HG03378 (cell line): ENCODE measurements around the gene ZNF76.

Experiments
- ATAC-seq: cut with Tn5 transposase; IDR thresholded peaks from one replicate; pipeline ENCODE4 v1.9.1; 2021; ENCODE audit warnings: mild to moderate bottlenecking, moderate library complexity; ENCODE audit not compliant: unreplicated experiment

Gene ZNF76

DNA sequence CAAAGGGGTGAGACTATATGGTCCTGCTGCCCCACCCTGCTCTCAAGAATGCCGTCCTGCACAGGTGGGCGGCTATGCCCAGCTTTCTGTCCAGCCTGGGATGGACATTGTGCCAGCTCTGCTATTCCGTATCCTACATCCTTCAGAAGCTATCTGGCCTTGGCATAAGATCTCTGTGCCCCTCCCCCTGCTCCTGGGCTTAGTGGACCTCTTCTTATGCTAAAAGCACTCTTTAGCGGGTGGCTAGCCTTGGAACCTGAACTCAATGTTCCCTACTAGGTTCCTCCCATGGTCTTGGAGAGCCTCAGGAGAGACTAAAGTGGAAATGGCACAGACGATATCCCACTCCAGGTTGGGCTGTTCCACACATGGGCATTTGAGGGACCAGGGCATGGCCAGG, 23.3 kb upstream of the ZNF76 start:
- ATAC-seq = no peak

- no peak for ATAC-seq
These were observed 22.1 kb upstream of the ZNF76 start for GRCh38 chr6:35237476-35237875.

DNA sequence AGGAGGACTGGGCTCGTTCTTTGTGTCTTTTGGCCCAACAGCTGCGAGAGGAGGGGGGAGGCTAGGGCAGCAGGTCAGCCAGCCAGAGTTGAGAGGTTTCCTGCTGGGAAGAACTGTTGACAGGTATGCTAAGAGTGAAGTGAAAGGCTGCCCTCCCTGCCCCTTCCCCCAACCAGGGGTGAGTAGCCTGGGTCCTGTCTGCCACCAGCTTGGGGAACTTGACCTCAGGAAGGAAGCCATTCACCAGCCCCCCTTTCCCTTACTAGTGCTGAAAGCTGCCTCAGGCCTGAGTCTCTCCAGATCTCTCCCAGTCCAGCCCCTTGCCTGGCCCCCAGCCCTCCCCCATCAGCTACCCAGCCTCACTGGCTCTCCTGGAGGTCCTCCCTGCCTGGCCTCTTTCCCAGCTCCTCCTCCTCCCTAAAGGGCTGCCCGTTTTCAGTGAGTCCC, 20.7 kb upstream of the ZNF76 start:
- ATAC-seq = no peak

- ATAC-seq = no peak
These were observed 20.0 kb upstream of the ZNF76 start for GRCh38 chr6:35239581-35239980.

DNA sequence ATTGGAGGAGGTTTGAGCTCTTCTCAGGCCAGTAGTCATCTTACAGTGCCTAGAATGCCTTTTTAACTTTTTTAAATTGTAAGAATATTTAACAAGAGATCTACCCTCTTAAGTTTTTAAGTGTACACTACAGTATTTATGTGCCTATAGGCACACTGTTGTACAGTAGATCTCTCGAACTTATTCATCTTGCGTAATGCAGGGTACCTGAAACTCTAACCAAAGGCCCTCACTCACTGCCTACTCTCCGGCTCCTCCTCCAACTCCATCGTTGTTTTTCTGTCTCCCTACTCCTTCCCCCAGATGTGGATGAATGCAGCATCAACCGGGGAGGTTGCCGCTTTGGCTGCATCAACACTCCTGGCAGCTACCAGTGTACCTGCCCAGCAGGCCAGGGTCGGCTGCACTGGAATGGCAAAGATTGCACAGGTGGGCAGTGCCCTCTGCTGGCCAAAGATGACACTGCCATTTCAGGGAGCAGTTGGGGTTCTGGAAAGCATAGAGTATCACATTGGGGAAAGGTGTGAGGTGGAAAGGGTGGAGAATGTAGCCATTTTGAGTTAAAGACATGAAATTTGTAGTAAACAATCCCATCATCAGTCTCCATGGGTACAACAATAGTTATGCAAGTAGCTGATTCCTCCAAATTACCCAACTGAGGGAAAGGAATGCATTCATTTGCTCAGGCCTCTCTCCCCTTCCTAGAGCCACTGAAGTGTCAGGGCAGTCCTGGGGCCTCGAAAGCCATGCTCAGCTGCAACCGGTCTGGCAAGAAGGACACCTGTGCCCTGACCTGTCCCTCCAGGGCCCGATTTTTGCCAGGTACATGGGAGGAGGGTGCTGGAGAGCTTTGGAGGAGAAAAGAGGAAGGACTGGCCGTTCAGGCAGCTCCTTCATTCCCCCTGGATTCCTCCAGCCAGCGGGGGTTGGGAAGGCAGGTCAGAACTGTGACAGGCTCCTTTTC, 18.4 kb upstream of the ZNF76 start:
- no peak for ATAC-seq

GRCh38 chr6:35242486-35242885, 17.0 kb upstream of the ZNF76 start:
- ATAC-seq = no peak

GRCh38 chr6:35242906-35243305, 16.6 kb upstream of the ZNF76 start:
- ATAC-seq = no peak

DNA sequence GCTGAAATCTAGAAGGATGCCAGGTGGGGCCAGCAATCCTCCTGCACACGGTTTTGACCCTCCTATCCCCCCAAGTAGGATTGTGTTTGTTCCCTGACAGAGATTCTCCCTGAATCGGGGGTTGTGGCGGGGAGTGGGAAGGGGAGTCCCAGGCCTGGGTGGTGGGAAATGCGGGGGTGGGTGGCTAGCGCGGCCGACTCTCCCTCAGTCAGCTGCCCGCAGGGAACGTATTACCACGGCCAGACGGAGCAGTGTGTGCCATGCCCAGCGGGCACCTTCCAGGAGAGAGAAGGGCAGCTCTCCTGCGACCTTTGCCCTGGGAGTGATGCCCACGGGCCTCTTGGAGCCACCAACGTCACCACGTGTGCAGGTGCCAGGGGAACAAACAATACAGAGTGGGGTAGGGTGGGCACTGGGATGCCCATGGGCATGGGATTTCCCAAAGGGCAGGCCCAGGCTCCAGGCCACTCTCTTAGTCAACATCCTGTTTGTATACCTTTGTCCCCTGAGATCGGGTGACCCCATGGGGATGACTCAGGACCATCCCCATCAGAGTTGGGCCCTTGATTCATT, 16.1 kb upstream of the ZNF76 start:
- ATAC-seq = no peak

- no peak for ATAC-seq
These were observed 15.0 kb upstream of the ZNF76 start for GRCh38 chr6:35244551-35244950.

DNA sequence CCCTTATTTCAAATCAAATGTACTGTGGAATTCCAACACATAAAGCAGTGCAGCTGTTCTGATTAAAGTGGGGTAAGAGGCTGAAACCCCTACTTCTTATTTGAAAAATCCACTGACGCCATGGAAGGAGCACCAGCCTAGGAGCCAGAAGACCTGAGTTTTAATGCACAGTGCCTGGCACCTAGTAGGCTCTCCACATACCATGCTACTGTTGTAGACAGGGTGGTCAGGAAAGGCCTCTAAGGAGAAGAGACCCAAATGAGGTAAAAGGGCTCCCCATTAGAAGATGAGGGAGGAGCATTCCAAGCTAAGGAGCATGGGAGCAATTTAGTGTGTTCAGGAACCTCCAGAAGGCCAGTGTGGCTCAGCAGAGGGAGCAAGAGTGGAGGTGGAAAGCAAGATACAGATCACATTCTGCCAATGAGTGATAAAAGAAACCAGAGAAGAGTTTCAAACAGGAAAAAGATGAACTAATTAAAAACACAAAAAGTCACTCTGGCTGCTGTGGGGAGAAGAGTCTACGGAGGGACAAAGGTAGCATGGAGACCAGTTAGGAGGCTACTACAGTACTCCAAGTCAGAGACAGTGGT, 11.8 kb upstream of the ZNF76 start:
- ATAC-seq = no peak

- ATAC-seq = no peak
These were observed 11.2 kb upstream of the ZNF76 start for GRCh38 chr6:35248300-35248699.

- no peak for ATAC-seq
These were observed 10.6 kb upstream of the ZNF76 start for GRCh38 chr6:35248965-35249364.

DNA sequence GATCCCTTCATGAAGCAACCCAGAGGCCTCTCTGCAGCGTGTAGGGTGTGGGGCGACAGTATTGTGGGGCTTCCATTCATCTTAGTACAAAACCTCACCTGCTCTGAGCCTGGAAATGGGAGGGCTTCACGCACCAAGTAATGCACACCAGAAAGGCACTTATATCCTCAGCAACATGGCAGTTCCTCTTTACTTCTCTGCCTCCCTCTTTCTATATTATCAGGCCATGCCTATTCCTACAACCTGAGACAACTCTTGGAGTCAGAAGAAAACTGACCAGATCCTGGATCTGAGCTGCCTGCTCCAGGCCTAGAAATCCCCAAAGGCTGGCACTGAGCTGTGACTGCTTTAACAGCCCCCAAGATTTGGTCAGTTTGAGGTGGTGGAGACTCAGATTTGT, 7.6 kb upstream of the ZNF76 start:
- ATAC-seq = no peak

GRCh38 chr6:35253249-35253648, 6.3 kb upstream of the ZNF76 start:
- ATAC-seq = no peak

GRCh38 chr6:35258336-35258735, 1.2 kb upstream of the ZNF76 start:
- ATAC-seq = no peak

DNA sequence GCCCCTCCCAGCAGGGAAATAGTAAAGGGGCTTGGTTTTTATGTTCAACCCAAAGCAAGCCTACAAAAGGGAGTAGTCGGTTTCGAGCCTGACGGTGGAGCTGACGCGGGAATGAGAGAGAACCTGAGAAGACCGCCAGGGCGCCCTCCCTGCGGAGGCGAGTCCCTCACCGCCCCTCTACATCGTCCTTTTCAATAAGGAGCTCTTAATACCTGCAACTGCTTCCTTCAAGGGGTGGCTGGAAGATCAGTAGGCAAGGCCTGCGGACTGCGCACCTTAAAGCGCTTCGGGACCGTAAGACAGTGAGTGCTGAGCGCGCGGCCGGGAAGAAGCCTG, 709 bp upstream of the ZNF76 start:
- no peak for ATAC-seq

DNA sequence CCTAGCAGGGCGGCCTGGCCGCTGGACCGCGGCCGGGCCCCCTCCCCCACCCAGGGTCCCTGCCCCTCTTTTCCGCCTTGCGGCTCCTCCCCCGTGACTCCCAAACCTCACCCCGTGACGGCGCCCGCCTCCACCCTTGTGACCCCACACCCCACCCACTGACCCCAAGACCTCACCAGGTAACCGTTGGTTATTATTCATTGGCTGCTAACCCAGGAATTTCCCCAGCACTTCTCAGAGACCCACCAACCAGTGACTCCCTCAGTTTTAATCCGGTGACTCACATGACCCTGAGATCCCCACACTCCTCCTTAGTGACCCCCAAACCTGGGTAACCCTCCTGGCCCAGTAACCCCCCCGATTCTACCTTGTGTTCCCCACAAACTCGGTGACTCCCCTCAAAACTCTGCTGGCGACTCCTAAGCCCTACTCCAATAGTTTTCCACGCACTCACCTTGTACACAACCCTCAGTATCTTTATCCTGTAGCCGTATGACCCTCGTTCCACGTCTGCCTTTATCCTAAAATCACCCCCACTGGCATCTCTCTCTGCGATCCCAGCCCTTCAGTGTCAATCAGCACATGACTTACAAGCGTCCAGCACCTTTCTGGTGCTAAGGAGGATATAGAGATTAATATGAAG, 534 bp downstream of the ZNF76 start:
- ATAC-seq = peak; percentile 37

- ATAC-seq = no peak
These were observed 1.3 kb downstream of the ZNF76 start for GRCh38 chr6:35260591-35261570.

DNA sequence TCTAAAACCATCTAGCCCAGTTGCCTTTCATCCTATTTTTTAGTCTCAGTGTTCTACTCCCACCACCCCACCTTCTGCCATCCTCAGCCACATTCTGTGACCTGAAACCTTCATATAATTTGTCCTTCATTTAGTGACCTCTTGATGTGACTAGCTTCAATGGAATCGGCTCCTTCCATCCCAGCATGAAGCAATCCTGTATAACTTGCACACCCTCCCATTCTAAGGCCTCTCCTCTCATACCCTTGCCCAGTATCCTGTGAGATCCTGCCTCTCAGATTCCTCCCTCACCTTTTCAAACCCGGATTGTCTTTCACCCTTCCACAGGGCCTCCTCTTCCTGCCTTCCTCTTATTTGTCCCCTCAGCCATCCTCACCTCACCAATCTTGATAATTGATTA, 3.1 kb downstream of the ZNF76 start:
- ATAC-seq = no peak

GRCh38 chr6:35264550-35265274, 5.2 kb downstream of the ZNF76 start:
- no peak for ATAC-seq
